Left lung (tissue), 10 donors: ENCODE data around the gene DNA2. TPM values are rescaled to one million over a fixed set of nuclear protein-coding genes. Genes with fewer than 3 reads are reported as not detected.

ENCODE experiments used
- ATAC-seq: fragments of 200-7000 bp; cut with Tn5 transposase; one replicate; pipeline ENCODE4 v1.9.1; 2020; ENCODE audit warnings: moderate library complexity
- DNase-seq, 4 donors: peaks; one replicate each; pipeline ENCODE4 v3.0.0-alpha.2; 2013 to 2020
- H3K27ac ChIP-seq, 2 donors: fragments of 200-600 bp; sonication (generic) in 1 of 2; one replicate each; pipeline versions ENCODE4 v1.5.0 to v1.8.0; 2020 to 2021
- H3K27me3 ChIP-seq, 2 donors: fragments of 200-600 bp; sonication (generic) in 1 of 2; one replicate each; pipeline versions ENCODE4 v1.5.0 to v1.8.0; 2020 to 2021
- H3K36me3 ChIP-seq, 2 donors: fragments of 200-600 bp; sonication (generic) in 1 of 2; one replicate each; pipeline versions ENCODE4 v1.5.0 to v1.8.0; 2020 to 2021
- H3K4me1 ChIP-seq, 2 donors: fragments of 200-600 bp; one replicate each; pipeline ENCODE4 v1.8.0; 2021
- H3K4me3 ChIP-seq, 2 donors: fragments of 200-600 bp; sonication (generic) in 1 of 2; one replicate each; pipeline versions ENCODE4 v1.5.0 to v1.8.0; 2020 to 2021; ENCODE audit warnings: mild to moderate bottlenecking in 1 of 2
- H3K9me3 ChIP-seq, 2 donors: fragments of 200-600 bp; sonication (generic) in 1 of 2; one replicate each; pipeline versions ENCODE4 v1.5.0 to v1.8.0; 2020 to 2021
- intact Hi-C, 2 donors: fragments of 100-400 bp; cut with DNase I; formaldehyde crosslinking; loops; one replicate each; pipeline versions ENCODE4 v1.11.2 to v1.14.2; 2022
- polyA plus RNA-seq, 6 donors: library from polyadenylated mRNA; unstranded; fragments of 120-200 nt; gene quantifications; one replicate each; pipeline ENCODE4 v1.2.1, GENCODE V29; 2013; ENCODE audit not compliant: insufficient read length in 6 of 6
- total RNA-seq, 2 donors: library from RNA; stranded (reverse); fragmentation: NEBNext Ultra II Directional; extraction: Animal tissue kit (Norgen Biotek cat#: 25700); gene quantifications; one replicate each; pipeline ENCODE4 v1.2.1, GENCODE V29; 2021
- TF ChIP-seq, protein P1 (sequence below), 2 donors: fragments of 200-600 bp; sonication (generic) in 1 of 2; IDR thresholded peaks; one replicate each; pipeline versions ENCODE4 v1.5.0 to v1.8.0; 2021; ENCODE audit warnings: antibody characterized with exemption in 2 of 2
- donor health status: DM: no; HTN: yes; CAD: no.
- donor health status: DM: no; HTN: no; CAD: no.

Gene DNA2
- total and polyA plus RNA-seq, 8 donors = 7.2 to 14.6 (median 10.3) TPM

DNA sequence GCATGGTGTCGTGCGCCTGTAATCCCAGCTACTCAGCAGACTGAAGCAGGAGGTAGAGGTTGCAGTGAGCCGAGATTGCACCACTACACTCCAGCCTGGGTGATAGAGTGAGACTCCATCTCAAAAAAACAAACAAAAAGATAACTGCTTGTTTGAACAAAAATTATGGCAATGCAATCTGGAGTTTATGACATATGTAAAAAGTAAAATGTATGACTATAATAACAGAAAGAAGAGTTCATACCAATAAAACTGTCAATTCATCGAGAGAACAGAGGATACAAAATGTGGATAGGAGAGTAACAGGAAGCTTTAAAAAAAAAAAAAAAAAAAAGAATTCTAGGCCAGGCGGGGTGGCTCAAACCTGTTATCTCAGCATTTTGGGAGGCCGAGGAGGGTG lies 36.3 kb upstream of the DNA2 start:
- H3K4me3 ChIP-seq = no peak overlapping the region
- TF ChIP-seq, protein P1, sequence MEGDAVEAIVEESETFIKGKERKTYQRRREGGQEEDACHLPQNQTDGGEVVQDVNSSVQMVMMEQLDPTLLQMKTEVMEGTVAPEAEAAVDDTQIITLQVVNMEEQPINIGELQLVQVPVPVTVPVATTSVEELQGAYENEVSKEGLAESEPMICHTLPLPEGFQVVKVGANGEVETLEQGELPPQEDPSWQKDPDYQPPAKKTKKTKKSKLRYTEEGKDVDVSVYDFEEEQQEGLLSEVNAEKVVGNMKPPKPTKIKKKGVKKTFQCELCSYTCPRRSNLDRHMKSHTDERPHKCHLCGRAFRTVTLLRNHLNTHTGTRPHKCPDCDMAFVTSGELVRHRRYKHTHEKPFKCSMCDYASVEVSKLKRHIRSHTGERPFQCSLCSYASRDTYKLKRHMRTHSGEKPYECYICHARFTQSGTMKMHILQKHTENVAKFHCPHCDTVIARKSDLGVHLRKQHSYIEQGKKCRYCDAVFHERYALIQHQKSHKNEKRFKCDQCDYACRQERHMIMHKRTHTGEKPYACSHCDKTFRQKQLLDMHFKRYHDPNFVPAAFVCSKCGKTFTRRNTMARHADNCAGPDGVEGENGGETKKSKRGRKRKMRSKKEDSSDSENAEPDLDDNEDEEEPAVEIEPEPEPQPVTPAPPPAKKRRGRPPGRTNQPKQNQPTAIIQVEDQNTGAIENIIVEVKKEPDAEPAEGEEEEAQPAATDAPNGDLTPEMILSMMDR (IDR thresholded peaks at IDR 0.05) = no peak
- DNase-seq (no peak), ATAC-seq (no peak)
- peaks cover 0 to 60% of the 10 kb centered on the region in 2 donors for H3K36me3 ChIP-seq
- H3K27ac ChIP-seq = no peak overlapping the region
- H3K4me1 ChIP-seq = no peaks in the 10 kb centered on the region
- no peaks in the 10 kb centered on the region for H3K27me3 ChIP-seq
- H3K9me3 ChIP-seq = no peaks in the 10 kb centered on the region
- intact Hi-C loops = no loop called here

DNA sequence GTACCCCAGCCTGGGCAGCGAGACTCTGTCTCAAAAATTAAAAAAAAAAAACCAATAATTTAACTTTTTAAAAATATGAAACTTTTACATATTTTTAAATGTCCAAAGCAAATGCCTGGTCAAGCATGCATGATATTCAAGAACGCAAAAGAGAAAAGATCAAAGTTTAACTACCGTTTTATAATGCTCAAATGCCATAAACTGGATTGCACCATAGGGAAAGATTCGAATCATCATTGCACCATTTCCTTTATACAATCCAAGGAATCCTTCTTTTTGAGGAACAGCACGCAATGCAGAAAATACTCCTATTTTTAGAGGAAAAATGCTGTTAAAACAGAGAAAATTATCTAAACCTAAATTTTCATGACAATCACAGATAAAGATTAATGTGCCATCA lies 34.6 kb upstream of the DNA2 start:
- no peak overlapping the region for H3K27ac ChIP-seq
- intact Hi-C loops = no loop called here
- DNase-seq (no peak), ATAC-seq (no peak)
- TF ChIP-seq, protein P1 (IDR thresholded peaks at IDR 0.05) = no peak
- H3K36me3 ChIP-seq = peaks cover 0 to 62% of the 10 kb centered on the region in 2 donors
- no peak overlapping the region for H3K4me3 ChIP-seq
- no peaks in the 10 kb centered on the region for H3K4me1 ChIP-seq
- no peaks in the 10 kb centered on the region for H3K9me3 ChIP-seq
- no peaks in the 10 kb centered on the region for H3K27me3 ChIP-seq

DNA sequence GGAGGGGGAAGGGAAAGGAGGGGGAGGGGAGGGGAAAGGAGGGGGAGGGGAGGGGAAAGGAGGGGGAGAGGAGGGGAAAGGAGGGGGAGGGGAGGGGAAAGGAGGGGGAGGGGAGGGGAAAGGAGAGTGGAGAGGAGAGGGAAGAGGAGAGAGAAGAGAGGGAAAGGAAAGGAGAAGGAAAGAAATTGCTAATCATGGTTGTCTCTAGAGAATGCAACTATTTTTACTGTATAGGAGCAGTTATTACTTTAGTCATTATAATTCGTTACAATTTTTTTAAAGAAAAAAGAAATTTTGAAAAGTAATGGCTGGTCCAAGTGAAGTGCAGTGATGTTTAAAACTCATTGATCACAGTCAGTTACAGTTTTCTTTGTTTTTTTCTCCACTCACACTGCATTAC lies 31.1 kb upstream of the DNA2 start:
- peaks cover 0 to 79% of the 10 kb centered on the region in 2 donors for H3K36me3 ChIP-seq
- no peaks in the 10 kb centered on the region for H3K9me3 ChIP-seq
- H3K4me1 ChIP-seq = no peaks in the 10 kb centered on the region
- no peak for DNase-seq
- H3K27ac ChIP-seq = no peak overlapping the region
- intact Hi-C loops = no loop called here
- TF ChIP-seq, protein P1 (IDR thresholded peaks at IDR 0.05) = no peak
- no peaks in the 10 kb centered on the region for H3K27me3 ChIP-seq
- no peak for ATAC-seq
- no peak overlapping the region for H3K4me3 ChIP-seq

DNA sequence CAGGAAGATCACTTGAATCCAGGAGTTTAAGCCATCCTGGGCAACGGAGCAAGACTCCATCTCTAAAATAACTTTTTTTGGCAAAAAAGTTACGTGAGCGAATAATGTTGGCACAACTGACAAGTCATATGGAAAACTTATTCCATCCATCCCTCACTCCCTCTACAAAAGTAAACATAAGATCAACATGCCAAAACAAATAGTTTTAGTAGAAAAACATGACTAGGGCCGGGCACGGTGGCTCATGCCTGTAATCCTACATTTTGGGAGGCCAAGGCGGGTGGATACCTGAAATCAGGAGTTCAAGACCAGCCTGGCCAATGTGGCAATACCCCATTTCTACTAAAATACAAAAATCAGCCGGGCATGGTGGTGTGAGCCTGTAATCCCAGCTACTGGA lies 29.9 kb upstream of the DNA2 start:
- H3K27ac ChIP-seq = no peak overlapping the region
- H3K9me3 ChIP-seq = no peaks in the 10 kb centered on the region
- no peaks in the 10 kb centered on the region for H3K27me3 ChIP-seq
- DNase-seq (no peak), ATAC-seq (no peak)
- TF ChIP-seq, protein P1 (IDR thresholded peaks at IDR 0.05) = no peak
- intact Hi-C loops = no loop called here
- H3K4me3 ChIP-seq = no peak overlapping the region
- H3K36me3 ChIP-seq = peaks cover 0 to 84% of the 10 kb centered on the region in 2 donors
- H3K4me1 ChIP-seq = no peaks in the 10 kb centered on the region

DNA sequence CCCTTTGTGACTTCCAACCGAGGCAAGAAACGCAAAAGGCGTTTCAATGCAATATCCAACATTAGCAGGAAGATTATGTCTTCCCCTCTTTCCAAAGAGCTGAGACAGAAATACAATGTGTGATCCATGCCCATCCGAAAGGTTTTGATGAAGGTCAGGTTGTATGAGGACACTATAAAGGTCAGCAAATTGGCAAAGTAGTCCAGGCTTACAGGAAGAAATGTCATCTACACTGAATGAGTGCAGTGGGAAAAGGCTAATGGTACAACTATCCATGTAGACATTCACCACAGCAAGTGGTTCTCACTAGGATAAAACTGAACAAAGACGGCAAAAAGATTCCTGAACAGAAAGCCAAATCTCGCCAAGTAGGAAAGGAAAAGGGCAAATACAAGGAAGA lies 27.8 kb upstream of the DNA2 start:
- intact Hi-C loops = no loop called here
- DNase-seq (no peak), ATAC-seq (no peak)
- Histone ChIP-seq H3K4me1 (no peaks in the 10 kb centered on the region), H3K27ac (no peak overlapping the region), H3K9me3 (no peaks in the 10 kb centered on the region), H3K27me3 (no peaks in the 10 kb centered on the region), H3K36me3 (peaks cover 0 to 72% of the 10 kb centered on the region in 2 donors), H3K4me3 (no peak overlapping the region)
- TF ChIP-seq, protein P1 (IDR thresholded peaks at IDR 0.05) = no peak
